A673 (cell line): ENCODE measurements around the gene LANCL1. TPM values are rescaled to one million over a fixed set of nuclear protein-coding genes. Genes with fewer than 3 reads are reported as not detected.
"Not testable (repeated sequence)": the region's sequence is repeated elsewhere in the genome, so short reads cannot be mapped to it uniquely, and the experiment has no call there.

Experiments
- BruUV-seq: library from RNA; stranded (reverse); fragments of 400-500 nt; replicated peaks from 2 replicates; lab custom pipeline; 2021; lab: Mats Ljungman, UMichigan
- CTCF ChIA-PET: fragments of 300-600 bp; sonication (Branson Sonifier 250); formaldehyde crosslinking; loops from one replicate; lab custom pipeline; 2022; ENCODE audit warnings: antibody characterized with exemption; lab: Charles Lee
- POLR2A ChIA-PET: fragments of 300-600 bp; sonication (Branson Sonifier 250); formaldehyde crosslinking; loops from one replicate; lab custom pipeline; 2022; ENCODE audit warnings: antibody characterized with exemption; ENCODE audit not compliant: low non-redundant PET; lab: Charles Lee
- DNase-seq: peaks from one replicate; pipeline ENCODE4 v3.0.0-alpha.2; 2015; ENCODE audit warnings: low spot score
- H3K27ac ChIP-seq: fragments of 200-600 bp; sonication (generic); 2 replicates; pipeline ENCODE4 v1.5.1; 2016; ENCODE audit warnings: mixed run types, low read depth, mild to moderate bottlenecking, mixed read lengths, antibody characterized with exemption, low read length; ENCODE audit not compliant: poor library complexity, severe bottlenecking
- H3K27me3 ChIP-seq: fragments of 200-600 bp; sonication (generic); replicated peaks from 2 replicates; pipeline ENCODE4 v1.6.1; 2017; ENCODE audit warnings: mixed run types, low read depth, mild to moderate bottlenecking, mixed read lengths, antibody characterized with exemption, low read length; ENCODE audit not compliant: insufficient read depth, poor library complexity
- H3K36me3 ChIP-seq: fragments of 200-600 bp; sonication (generic); 2 replicates; pipeline ENCODE4 v1.6.1; 2016; ENCODE audit warnings: mixed run types, mild to moderate bottlenecking, mixed read lengths, antibody characterized with exemption, low read length; ENCODE audit not compliant: insufficient read depth, poor library complexity, severe bottlenecking
- H3K4me1 ChIP-seq: fragments of 200-600 bp; sonication (generic); 2 replicates; pipeline ENCODE4 v1.6.1; 2017; ENCODE audit warnings: mixed run types, mild to moderate bottlenecking, mixed read lengths, antibody characterized with exemption, low read length; ENCODE audit not compliant: insufficient read depth, poor library complexity, severe bottlenecking
- H3K4me3 ChIP-seq: fragments of 200-600 bp; sonication (generic); 2 replicates; pipeline ENCODE4 v1.5.1; 2016; ENCODE audit warnings: low read depth, mixed run types, mild to moderate bottlenecking, mixed read lengths, low read length; ENCODE audit not compliant: poor library complexity, severe bottlenecking
- H3K9me3 ChIP-seq: fragments of 200-600 bp; sonication (generic); 2 replicates; pipeline ENCODE4 v1.6.1; 2016; ENCODE audit warnings: mixed run types, low read depth, mild to moderate bottlenecking, mixed read lengths, antibody characterized with exemption, low read length; ENCODE audit not compliant: poor library complexity, severe bottlenecking
- EZH2 ChIP-seq: fragments of 200-600 bp; sonication (generic); IDR thresholded peaks from 2 replicates; pipeline ENCODE4 v1.6.1; 2017; ENCODE audit warnings: borderline replicate concordance, low read depth, mild to moderate bottlenecking, mixed read lengths, antibody characterized with exemption, low read length; ENCODE audit not compliant: poor library complexity, severe bottlenecking
- intact Hi-C: fragments of 100-400 bp; cut with micrococcal nuclease; formaldehyde crosslinking; loops from one replicate; pipeline ENCODE4 v1.10.0; 2022; ENCODE audit not compliant: unreplicated experiment
- total RNA-seq: library from RNA; stranded (reverse); gene quantifications from 2 replicates; pipeline ENCODE4 v1.2.3, GENCODE V29; 2021
- TF ChIP-seq, protein P1 (sequence below): fragments of 300-800, 200-600 bp; sonication (generic); conservative IDR thresholded peaks from 2 replicates; pipeline ENCODE4 v1.5.1; 2017; ENCODE audit warnings: low read depth, mild to moderate bottlenecking, antibody characterized with exemption, low read length, moderate library complexity, mixed read lengths

LANCL1 gene
- total RNA-seq, 1 experiment from 2014 or later, result 55.6 TPM

DNA sequence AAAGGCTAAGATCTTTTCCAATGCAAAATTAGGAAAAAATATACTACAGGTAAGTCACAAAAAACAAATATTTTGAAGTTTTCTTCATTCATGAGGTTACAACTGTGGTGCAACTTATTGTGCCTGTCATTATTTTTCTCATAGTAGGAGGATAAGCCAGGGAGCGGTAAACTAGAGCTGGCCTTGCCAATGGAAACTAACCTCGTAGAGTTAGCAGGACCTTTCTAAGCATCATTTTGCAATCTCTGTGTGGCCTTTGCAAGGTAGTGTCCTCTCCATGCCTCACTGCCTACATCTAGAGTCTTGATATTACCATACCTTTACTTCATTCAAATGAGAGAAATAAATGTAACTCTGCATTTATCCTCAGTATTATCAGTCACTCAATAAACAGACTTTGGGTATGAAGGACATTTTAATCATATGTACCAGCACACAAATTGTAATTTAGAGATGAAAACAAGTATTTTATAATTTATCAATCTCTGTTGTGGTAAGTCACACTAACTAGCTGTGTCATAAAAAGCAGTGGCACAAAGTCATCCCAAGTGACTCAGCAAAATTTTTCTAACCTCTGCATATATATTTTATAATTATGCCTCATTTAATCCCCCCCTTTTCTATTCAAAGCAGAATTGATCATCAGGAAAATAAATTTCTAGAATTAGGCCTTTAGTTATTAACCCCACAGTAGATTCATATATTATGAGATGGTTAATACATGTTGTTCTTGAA lies 47.0 kb downstream of the LANCL1 start:
- H3K4me1 ChIP-seq, result no peaks in the 10 kb centered on the region
- H3K36me3 ChIP-seq, result peaks cover 21% of the 10 kb centered on the region
- CTCF ChIA-PET, result no interaction called here
- intact Hi-C loops, result no loop called here
- TF ChIP-seq, protein P1, sequence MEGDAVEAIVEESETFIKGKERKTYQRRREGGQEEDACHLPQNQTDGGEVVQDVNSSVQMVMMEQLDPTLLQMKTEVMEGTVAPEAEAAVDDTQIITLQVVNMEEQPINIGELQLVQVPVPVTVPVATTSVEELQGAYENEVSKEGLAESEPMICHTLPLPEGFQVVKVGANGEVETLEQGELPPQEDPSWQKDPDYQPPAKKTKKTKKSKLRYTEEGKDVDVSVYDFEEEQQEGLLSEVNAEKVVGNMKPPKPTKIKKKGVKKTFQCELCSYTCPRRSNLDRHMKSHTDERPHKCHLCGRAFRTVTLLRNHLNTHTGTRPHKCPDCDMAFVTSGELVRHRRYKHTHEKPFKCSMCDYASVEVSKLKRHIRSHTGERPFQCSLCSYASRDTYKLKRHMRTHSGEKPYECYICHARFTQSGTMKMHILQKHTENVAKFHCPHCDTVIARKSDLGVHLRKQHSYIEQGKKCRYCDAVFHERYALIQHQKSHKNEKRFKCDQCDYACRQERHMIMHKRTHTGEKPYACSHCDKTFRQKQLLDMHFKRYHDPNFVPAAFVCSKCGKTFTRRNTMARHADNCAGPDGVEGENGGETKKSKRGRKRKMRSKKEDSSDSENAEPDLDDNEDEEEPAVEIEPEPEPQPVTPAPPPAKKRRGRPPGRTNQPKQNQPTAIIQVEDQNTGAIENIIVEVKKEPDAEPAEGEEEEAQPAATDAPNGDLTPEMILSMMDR, result no peak
- no peak for TF ChIP-seq EZH2
- no peak for DNase-seq
- H3K9me3 ChIP-seq, result peaks cover 17% of the 10 kb centered on the region
- POLR2A ChIA-PET, result no interaction called here
- no peak overlapping the region for H3K4me3 ChIP-seq
- no TSS peak for BruUV-seq
- H3K27ac ChIP-seq, result no peak overlapping the region
- no peaks in the 10 kb centered on the region for H3K27me3 ChIP-seq

DNA sequence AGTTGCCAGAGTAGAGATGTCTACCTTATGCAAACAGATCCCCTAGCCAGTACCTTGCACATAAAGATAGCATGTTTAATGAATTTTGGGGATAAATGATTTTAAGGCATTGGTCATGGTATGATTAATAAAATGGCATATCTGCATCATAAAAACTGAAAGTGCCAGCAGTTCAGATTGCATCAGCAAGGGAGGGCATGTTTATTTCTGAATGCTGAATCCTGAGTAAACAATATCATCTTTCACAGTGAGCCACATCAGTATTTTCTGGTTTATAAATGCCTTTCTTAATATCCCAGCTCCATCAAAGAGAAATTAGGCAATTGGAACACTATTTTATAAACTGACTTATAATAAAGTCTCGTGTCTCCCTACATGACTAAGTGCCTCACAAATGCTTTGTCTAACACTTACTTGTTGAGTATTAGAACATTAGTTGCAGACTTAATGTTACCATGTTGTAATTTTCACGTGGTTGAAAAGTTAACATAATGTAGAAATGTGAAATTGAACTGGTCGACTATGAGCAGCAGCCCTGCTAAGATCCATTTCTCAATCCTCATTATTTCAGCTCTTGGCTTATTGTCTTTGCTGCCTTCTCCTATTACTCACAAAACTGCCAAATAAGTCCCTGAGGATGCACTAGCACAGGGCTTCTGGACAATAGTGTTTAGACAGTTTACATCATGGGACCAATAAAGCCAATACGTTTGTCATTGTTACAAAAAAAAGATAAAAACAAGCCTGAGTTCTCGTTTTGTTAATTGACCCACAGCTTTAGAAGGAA lies 48.0 kb downstream of the LANCL1 start:
- ChIA-PET POLR2A (no interaction called here), CTCF (no interaction called here)
- no peaks in the 10 kb centered on the region for H3K4me1 ChIP-seq
- peaks cover 11% of the 10 kb centered on the region for H3K36me3 ChIP-seq
- BruUV-seq, result no TSS peak
- no peak overlapping the region for H3K27ac ChIP-seq
- no peak overlapping the region for H3K4me3 ChIP-seq
- DNase-seq, result no peak
- peaks cover 17% of the 10 kb centered on the region for H3K9me3 ChIP-seq
- H3K27me3 ChIP-seq, result no peaks in the 10 kb centered on the region
- TF ChIP-seq, protein P1, result no peak
- TF ChIP-seq EZH2, result no peak
- intact Hi-C loops, result no loop called here

DNA sequence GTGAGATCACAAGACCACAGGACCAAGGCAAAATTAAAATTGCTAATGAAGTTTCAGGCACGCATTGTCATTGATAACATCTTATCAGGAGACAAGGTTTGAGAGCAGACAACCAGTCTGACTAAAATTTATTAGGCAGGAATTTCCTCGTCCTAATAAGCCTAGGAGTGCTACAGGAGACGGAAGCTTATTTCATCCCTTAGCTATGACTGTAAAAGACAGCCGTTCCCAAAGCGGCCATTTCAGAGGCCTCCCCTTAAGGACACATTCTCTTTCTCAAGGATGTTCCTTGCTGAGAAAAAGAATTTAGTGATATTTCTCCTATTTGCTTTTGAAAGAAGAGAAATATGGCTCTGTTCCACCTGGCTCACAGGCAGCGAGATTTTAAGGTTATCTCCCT lies 49.2 kb downstream of the LANCL1 start:
- BruUV-seq, H3K27me3 ChIP-seq, CTCF ChIA-PET, H3K27ac ChIP-seq, POLR2A ChIA-PET, DNase-seq, intact Hi-C loops, H3K4me1 ChIP-seq, H3K4me3 ChIP-seq, H3K36me3 ChIP-seq: not testable (repeated sequence)
- H3K9me3 ChIP-seq, result peaks cover 17% of the 10 kb centered on the region
